ENCODE data around the gene KICS2.

GRCh38 chr12:64255249-64255648 lies 33.2 kb upstream of the KICS2 start:
- TF ChIP-seq RFX5 (IDR thresholded peaks at IDR 0.05; ENCODE audit: borderline replicate concordance, low read depth, low read length) (no peak), MAFK (IDR thresholded peaks at IDR 0.05; ENCODE audit: low read depth, low read length) (no peak), CTCF (IDR thresholded peaks at IDR 0.05; ENCODE audit: control extremely low read depth in 1 of 3, insufficient read depth in 1 of 3, low read depth in 1 of 3, low read length in 3 of 3) (no peak), EGR1 (IDR thresholded peaks at IDR 0.05; ENCODE audit: borderline replicate concordance, low read depth, low read length) (no peak), TAF1 (IDR thresholded peaks at IDR 0.05; ENCODE audit: low read depth, low read length) (no peak), CHD2 (IDR thresholded peaks at IDR 0.05; ENCODE audit: low read length) (no peak), KDM5A (IDR thresholded peaks at IDR 0.05; ENCODE audit: low read length) (no peak), RAD21 (IDR thresholded peaks at IDR 0.05 in 1 of 2, conservative IDR thresholded peaks at IDR 0.05 in 1 of 2; ENCODE audit: low read depth in 2 of 2, low read length in 2 of 2) (no peak), EZH2 (IDR thresholded peaks at IDR 0.05; ENCODE audit: low read depth, low read length, severe bottlenecking) (no peak)
